BE2C (cell line): Measurements from ENCODE around the gene AAR2.

Experiments used
- DNase-seq: peaks from one replicate; pipeline ENCODE4 v3.0.0-alpha.2; 2020
- H3K27me3 ChIP-seq: fragments of 250-450 bp; sonication (Bioruptor Pico); 2 replicates; pipeline ENCODE4 v1.5.1; 2020; ENCODE audit warnings: mild to moderate bottlenecking
- H3K36me3 ChIP-seq: fragments of 250-450 bp; sonication (Bioruptor Pico); 2 replicates; pipeline ENCODE4 v1.5.1; 2020; ENCODE audit warnings: mild to moderate bottlenecking
- H3K4me1 ChIP-seq: fragments of 250-450 bp; sonication (Bioruptor Pico); 2 replicates; pipeline ENCODE4 v1.5.1; 2020
- H3K4me3 ChIP-seq: 2 replicates; pipeline ENCODE4 v1.5.1; 2011; ENCODE audit warnings: low read depth, low read length
- H3K9me3 ChIP-seq: fragments of 250-450 bp; sonication (Bioruptor Pico); 2 replicates; pipeline ENCODE4 v1.5.1; 2020
- TF ChIP-seq, protein P1 (sequence below): IDR thresholded peaks from 2 replicates; pipeline ENCODE4 v1.5.1; 2012; ENCODE audit warnings: mild to moderate bottlenecking, low read depth, low read length

Gene AAR2

DNA sequence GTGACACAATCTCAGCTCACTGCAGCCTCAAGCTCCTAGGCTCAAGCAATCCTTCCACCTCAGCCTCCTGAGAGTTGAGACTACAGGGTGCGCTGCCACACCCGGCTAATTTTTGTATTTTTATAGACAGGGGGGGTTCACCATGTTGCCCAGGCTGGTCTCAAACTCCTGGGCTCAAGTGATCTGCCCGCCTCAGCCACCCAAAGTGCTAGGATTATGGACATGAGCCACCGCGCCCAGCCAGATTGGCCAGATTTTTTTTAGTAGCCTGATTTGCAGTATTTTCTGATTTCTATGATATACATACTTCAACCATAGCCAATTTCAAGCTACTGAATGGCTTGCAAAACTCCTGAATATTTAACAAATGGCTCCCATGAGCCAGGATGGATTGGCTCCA lies 48.5 kb downstream of the AAR2 start:
- Histone ChIP-seq H3K27me3 (peaks cover 3% of the 10 kb centered on the region), H3K4me3 (no peak overlapping the region), H3K9me3 (no peaks in the 10 kb centered on the region), H3K4me1 (no peaks in the 10 kb centered on the region), H3K36me3 (no peaks in the 10 kb centered on the region)
- TF ChIP-seq, protein P1, sequence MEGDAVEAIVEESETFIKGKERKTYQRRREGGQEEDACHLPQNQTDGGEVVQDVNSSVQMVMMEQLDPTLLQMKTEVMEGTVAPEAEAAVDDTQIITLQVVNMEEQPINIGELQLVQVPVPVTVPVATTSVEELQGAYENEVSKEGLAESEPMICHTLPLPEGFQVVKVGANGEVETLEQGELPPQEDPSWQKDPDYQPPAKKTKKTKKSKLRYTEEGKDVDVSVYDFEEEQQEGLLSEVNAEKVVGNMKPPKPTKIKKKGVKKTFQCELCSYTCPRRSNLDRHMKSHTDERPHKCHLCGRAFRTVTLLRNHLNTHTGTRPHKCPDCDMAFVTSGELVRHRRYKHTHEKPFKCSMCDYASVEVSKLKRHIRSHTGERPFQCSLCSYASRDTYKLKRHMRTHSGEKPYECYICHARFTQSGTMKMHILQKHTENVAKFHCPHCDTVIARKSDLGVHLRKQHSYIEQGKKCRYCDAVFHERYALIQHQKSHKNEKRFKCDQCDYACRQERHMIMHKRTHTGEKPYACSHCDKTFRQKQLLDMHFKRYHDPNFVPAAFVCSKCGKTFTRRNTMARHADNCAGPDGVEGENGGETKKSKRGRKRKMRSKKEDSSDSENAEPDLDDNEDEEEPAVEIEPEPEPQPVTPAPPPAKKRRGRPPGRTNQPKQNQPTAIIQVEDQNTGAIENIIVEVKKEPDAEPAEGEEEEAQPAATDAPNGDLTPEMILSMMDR, result no peak
- no peak for DNase-seq

DNA sequence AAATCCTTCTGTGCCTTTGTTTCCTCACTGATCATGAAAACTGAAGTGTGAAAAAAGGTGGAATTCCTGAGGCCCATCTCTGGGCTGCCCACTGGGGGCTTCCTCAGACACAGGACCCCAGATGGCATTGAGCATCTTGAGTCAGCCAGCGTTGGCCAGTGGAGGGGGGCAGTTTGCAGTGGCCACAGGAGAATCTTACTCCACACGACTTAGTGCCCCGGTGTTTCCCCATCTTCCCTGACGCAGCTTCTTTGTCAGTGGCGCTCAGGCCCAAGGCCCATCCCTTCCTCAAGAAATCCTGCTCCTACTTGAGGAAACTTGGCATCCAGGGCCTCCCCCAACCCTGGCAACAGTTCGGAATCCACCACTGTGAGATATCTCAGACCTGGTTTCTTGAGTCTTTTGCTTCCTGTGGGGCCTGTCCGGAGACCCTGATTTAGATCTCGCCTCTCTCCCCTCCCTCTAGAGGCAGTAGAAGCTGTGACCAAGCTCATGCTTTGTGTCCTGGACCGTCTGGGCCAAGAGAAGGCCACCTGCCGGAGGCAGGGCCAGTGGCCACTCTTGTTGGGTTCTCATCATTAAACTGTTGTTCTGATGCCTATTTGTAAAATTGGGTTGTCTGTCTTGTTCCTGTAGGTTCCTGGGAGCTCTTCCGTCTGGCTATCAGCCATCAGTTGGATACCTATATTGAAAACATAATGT lies 49.6 kb downstream of the AAR2 start:
- no peak for DNase-seq
- Histone ChIP-seq H3K4me1 (no peaks in the 10 kb centered on the region), H3K4me3 (no peak overlapping the region), H3K27me3 (peaks cover 7% of the 10 kb centered on the region), H3K9me3 (no peaks in the 10 kb centered on the region), H3K36me3 (no peaks in the 10 kb centered on the region)
- TF ChIP-seq, protein P1, result no peak

DNA sequence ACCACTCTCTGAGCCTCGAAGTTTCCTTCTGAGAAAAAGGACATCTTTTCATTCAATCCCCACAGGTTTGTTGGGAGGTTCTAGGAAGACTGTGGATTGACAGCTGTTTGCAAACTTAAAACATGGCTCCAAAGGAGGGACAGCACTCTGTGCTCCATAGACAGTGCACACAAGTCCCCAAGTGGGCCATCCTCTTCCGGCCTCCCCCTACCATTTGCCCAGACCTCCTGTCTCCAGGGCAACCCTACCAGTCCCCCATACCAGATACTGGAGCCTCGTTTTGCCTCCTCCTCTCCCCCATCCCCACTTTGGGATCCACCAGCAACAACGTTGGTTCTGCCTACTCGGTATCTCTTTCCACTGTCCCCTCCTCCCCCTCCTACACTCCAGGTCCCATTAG lies 61.4 kb downstream of the AAR2 start:
- no peaks in the 10 kb centered on the region for H3K27me3 ChIP-seq
- H3K36me3 ChIP-seq, result no peaks in the 10 kb centered on the region
- no peaks in the 10 kb centered on the region for H3K4me1 ChIP-seq
- H3K9me3 ChIP-seq, result no peaks in the 10 kb centered on the region
- TF ChIP-seq, protein P1, result no peak
- no peak overlapping the region for H3K4me3 ChIP-seq
- no peak for DNase-seq

DNA sequence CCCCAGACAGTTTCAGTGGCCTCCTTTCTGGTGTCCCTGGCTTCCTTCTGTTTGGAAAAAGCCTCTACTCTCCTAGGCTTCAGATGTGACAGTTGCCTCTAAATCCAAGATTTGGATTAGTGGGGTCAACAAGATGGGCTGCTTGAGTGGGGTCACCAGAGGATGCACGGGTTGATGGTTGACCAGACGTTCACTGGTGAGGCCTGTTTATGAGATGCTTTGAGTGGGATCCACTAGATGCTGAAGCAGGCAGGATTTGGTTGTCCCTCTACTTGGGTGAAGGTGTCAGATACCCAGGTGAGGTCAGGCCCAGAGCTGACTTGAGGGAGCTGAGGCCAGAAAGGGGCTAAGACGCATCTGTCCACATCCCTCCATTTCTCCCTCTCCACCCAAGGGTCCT lies 61.8 kb downstream of the AAR2 start:
- TF ChIP-seq, protein P1, result no peak
- no peaks in the 10 kb centered on the region for H3K27me3 ChIP-seq
- H3K4me1 ChIP-seq, result no peaks in the 10 kb centered on the region
- H3K4me3 ChIP-seq, result no peak overlapping the region
- H3K9me3 ChIP-seq, result no peaks in the 10 kb centered on the region
- H3K36me3 ChIP-seq, result no peaks in the 10 kb centered on the region
- DNase-seq, result no peak

DNA sequence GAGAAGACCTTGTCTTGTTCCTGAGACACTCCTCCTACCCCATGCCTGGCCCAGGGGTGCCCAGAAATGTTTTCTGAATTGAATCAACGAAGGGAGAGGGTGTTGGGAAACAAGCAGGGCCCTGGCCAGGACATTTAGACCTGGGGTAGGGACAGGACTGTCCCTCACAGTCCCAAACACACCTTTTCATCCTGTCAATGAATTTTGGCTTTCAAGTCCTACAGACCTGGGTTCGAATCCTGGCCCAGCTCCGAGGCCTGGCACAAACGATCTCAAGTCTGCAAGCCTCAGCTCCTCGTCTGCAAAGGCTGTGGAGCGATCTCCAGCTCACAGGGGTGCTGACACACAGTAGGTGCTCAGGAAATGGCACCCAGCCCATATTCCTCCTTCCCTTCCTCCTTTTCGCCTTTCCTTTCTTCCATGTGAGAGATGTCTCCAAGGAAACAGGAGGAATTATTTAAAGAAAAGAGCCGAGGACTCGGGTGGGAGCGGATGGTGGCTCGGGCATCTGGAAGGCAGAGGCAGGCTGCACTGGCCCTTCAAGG lies 62.6 kb downstream of the AAR2 start:
- no peaks in the 10 kb centered on the region for H3K9me3 ChIP-seq
- no peaks in the 10 kb centered on the region for H3K27me3 ChIP-seq
- no peak for DNase-seq
- no peaks in the 10 kb centered on the region for H3K36me3 ChIP-seq
- TF ChIP-seq, protein P1, result no peak
- no peak overlapping the region for H3K4me3 ChIP-seq
- no peaks in the 10 kb centered on the region for H3K4me1 ChIP-seq

DNA sequence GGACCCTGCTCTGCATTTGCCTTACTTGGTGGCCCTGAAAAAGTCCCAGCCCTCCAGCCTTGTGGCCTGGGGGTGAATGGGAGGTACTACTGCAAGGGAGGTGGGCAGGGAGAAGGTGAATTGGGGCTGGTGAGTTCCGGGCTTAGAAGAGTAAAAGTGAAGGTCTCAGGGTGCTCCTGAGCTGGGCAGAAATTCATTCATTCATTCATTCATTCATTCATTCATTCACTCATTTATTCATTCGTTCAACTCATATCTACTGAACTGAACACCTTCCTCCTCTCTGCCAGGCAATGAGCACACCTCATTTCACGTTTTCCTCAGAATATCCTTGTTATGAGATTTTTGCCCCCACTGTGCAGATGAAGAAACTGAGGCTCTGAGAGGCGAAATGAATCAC lies 63.2 kb downstream of the AAR2 start:
- TF ChIP-seq, protein P1, result no peak
- Histone ChIP-seq H3K9me3 (no peaks in the 10 kb centered on the region), H3K4me3 (no peak overlapping the region), H3K4me1 (no peaks in the 10 kb centered on the region), H3K27me3 (0 out of 2 replicates have a peak, but pooled peaks cover under 1% of the 10 kb centered on the region), H3K36me3 (no peaks in the 10 kb centered on the region)
- DNase-seq, result no peak
